Lower lobe of right lung (tissue), 2 donors: Measurements from ENCODE around the gene HSPA12A. TPM values are rescaled to one million over a fixed set of nuclear protein-coding genes. Genes with fewer than 3 reads are reported as not detected.

Source experiments
- ATAC-seq, 2 donors: fragments of 200-7000 bp; cut with Tn5 transposase; one replicate each; pipeline ENCODE4 v1.9.1; 2020 to 2022; ENCODE audit warnings: mild to moderate bottlenecking in 2 of 2, moderate library complexity in 2 of 2
- DNase-seq: peaks from one replicate; pipeline ENCODE4 v3.0.0-alpha.2; 2020
- H3K27ac ChIP-seq: fragments of 200-600 bp; one replicate; pipeline ENCODE4 v1.8.0; 2022
- H3K27me3 ChIP-seq: fragments of 200-600 bp; one replicate; pipeline ENCODE4 v1.8.0; 2022; ENCODE audit warnings: low read depth
- H3K36me3 ChIP-seq: fragments of 200-600 bp; one replicate; pipeline ENCODE4 v1.8.0; 2022; ENCODE audit warnings: mild to moderate bottlenecking
- H3K4me1 ChIP-seq: fragments of 200-600 bp; one replicate; pipeline ENCODE4 v1.8.0; 2022
- H3K4me3 ChIP-seq: fragments of 200-600 bp; one replicate; pipeline ENCODE4 v1.8.0; 2022; ENCODE audit warnings: mild to moderate bottlenecking
- H3K9me3 ChIP-seq: fragments of 200-600 bp; one replicate; pipeline ENCODE4 v1.8.0; 2022
- intact Hi-C: fragments of 100-400 bp; cut with DNase I; formaldehyde crosslinking; loops from one replicate; pipeline ENCODE4 v1.11.0; 2022
- total RNA-seq: library from RNA; stranded (reverse); fragmentation: NEBNext Ultra II Directional; extraction: Animal tissue kit (Norgen Biotek cat#: 25700); gene quantifications from one replicate; pipeline ENCODE4 v1.2.1, GENCODE V29; 2021
- TF ChIP-seq, protein P1 (sequence below): fragments of 200-600 bp; IDR thresholded peaks from one replicate; pipeline ENCODE4 v1.8.0; 2022; ENCODE audit warnings: antibody characterized with exemption, mild to moderate bottlenecking
- donor health status: DM: no; HTN: yes; CAD: no; lungs with severe emphysema.

The HSPA12A gene
- total RNA-seq, 1 donor from 2014 or later, result 8.8 TPM

DNA sequence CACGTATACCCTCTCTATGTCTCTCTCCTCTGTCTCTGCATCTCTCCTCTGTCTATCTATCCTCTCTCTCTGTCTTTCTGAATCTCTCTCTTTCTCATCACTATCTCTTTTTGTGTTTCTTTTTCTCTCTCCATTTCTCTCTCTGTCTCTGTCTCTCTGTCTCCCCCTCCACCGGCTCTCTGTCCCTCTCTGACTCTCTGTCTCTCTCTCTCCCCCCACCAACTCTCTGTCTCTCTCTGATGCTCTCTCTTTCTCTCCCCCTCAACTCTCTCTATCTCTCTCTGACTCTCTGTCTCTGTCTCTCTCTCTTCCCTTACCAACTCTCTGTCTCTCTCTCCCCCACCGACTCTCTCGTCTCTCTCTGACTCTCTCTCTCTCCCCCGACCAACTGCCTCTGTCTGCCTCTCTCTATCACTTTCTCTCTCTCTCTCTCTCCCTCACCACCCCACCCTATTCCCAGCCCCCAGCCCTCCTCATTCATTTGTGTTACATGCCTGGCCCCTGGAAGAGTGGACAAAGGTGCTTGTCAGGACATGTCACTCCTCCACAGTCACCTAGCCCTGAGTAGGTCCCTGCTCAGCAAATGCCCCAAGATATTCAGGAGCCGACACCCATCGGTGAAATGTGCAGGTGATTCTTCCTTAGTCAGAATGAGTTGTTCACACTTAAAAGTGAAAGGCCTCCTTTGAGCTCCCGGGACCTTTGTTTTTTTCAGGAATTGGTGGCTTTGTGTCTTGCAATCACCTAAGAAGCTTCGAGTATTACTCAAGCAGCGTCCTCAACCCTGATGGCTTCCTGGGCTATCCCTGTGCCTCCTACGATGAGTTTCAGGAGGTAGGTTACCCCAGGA is 108.0 kb downstream of the HSPA12A start:
- no peaks in the 10 kb centered on the region for H3K9me3 ChIP-seq
- H3K27me3 ChIP-seq, result no peaks in the 10 kb centered on the region
- ATAC-seq, result no peak
- TF ChIP-seq, protein P1, sequence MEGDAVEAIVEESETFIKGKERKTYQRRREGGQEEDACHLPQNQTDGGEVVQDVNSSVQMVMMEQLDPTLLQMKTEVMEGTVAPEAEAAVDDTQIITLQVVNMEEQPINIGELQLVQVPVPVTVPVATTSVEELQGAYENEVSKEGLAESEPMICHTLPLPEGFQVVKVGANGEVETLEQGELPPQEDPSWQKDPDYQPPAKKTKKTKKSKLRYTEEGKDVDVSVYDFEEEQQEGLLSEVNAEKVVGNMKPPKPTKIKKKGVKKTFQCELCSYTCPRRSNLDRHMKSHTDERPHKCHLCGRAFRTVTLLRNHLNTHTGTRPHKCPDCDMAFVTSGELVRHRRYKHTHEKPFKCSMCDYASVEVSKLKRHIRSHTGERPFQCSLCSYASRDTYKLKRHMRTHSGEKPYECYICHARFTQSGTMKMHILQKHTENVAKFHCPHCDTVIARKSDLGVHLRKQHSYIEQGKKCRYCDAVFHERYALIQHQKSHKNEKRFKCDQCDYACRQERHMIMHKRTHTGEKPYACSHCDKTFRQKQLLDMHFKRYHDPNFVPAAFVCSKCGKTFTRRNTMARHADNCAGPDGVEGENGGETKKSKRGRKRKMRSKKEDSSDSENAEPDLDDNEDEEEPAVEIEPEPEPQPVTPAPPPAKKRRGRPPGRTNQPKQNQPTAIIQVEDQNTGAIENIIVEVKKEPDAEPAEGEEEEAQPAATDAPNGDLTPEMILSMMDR, result no peak
- no peaks in the 10 kb centered on the region for H3K4me1 ChIP-seq
- no peak for DNase-seq
- H3K27ac ChIP-seq, result no peak overlapping the region
- H3K36me3 ChIP-seq, result no peaks in the 10 kb centered on the region
- intact Hi-C loops, result no loop called here
- no peak overlapping the region for H3K4me3 ChIP-seq

DNA sequence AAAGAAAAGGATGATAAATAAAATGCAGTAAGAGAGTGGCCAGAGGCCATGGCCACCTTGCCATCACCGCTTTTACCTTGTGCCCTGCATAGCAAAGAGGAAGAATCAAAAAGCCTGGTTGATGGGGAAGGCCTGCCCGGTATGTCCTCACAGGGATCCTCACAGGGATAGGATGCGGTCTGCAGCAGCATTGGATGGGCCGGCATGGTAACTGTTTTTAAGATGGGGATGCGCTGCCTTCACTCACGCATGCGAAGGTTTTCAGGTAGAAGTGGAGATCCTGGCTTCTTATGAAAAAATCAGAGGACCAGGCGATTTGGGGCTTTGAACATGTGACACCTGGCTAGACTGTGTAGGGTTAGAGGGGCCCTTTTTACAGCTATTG is 109.2 kb downstream of the HSPA12A start:
- Histone ChIP-seq H3K9me3 (no peaks in the 10 kb centered on the region), H3K36me3 (no peaks in the 10 kb centered on the region), H3K27ac (no peak overlapping the region), H3K4me3 (no peak overlapping the region), H3K4me1 (no peaks in the 10 kb centered on the region), H3K27me3 (no peaks in the 10 kb centered on the region)
- intact Hi-C loops, result no loop called here
- DNase-seq, result no peak
- no peak for ATAC-seq
- TF ChIP-seq, protein P1, result no peak

- H3K4me3 ChIP-seq, result no peak overlapping the region
- DNase-seq, result no peak
- intact Hi-C loops, result no loop called here
- peaks cover 4% of the 10 kb centered on the region for H3K27me3 ChIP-seq
- H3K9me3 ChIP-seq, result no peaks in the 10 kb centered on the region
- TF ChIP-seq, protein P1, result no peak
- ATAC-seq, result no peak
- no peak overlapping the region for H3K27ac ChIP-seq
- H3K36me3 ChIP-seq, result no peaks in the 10 kb centered on the region
- no peaks in the 10 kb centered on the region for H3K4me1 ChIP-seq
These were observed 109.7 kb downstream of the HSPA12A start for GRCh38 chr10:116632596-116633215.

DNA sequence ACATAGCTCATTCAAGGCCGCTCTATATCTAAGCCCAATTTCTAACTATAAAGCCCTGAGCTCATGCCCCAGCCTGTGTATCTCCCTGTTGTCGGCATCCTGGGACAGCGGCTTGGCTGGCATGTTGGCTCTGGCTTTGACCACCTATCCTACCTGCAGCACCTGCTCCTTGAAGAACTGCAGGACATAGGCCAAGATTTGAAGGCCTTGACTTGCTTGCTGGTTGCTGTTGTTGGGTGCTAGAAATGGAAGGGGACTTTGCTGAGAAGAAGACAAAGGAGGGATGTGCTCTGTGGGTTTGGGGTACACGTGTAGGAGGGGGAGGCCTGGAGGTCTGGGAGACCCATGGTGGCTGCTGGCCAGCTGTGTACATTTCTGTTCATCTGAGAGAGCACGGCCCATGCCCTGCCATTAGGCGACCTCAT is 110.5 kb downstream of the HSPA12A start:
- no peaks in the 10 kb centered on the region for H3K36me3 ChIP-seq
- no peak for ATAC-seq
- TF ChIP-seq, protein P1, result no peak
- peaks cover 12% of the 10 kb centered on the region for H3K27me3 ChIP-seq
- no peak overlapping the region for H3K4me3 ChIP-seq
- H3K27ac ChIP-seq, result no peak overlapping the region
- intact Hi-C loops, result no loop called here
- H3K4me1 ChIP-seq, result no peaks in the 10 kb centered on the region
- DNase-seq, result no peak
- H3K9me3 ChIP-seq, result no peaks in the 10 kb centered on the region

DNA sequence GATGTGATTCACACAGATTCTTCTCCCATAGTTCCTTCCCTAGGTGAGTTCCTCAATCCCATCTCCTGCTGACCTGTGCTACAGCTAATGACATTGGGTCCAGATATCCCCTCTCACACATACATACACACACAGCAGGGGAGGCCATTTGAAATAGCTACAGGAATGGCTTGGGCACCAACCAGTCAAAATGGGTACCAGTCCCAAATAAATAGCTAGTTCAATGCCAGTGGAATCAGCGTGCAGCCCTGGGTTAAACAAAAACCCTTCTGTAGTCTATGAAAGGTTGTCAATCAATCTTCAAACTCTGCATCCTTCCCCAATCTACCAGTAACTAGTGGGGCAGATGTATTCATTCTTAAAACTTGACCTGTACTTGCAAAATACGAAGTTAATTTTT is 112.3 kb downstream of the HSPA12A start:
- H3K4me3 ChIP-seq, result no peak overlapping the region
- TF ChIP-seq, protein P1, result no peak
- H3K27me3 ChIP-seq, result peaks cover 21% of the 10 kb centered on the region
- DNase-seq (no peak), ATAC-seq (no peak)
- no peaks in the 10 kb centered on the region for H3K9me3 ChIP-seq
- no peaks in the 10 kb centered on the region for H3K36me3 ChIP-seq
- no peaks in the 10 kb centered on the region for H3K4me1 ChIP-seq
- H3K27ac ChIP-seq, result no peak overlapping the region
- intact Hi-C loops, result no loop called here
